HUDEP-2 (cell line): ENCODE results near the gene PARP3.
A peak's percentile ranks its signal among the peaks of the same experiment; 100 is the strongest.

Source experiments
- DNase-seq, 76 experiments: peaks; one replicate each; lab custom pipeline; 2025; ENCODE audit not compliant: unreplicated experiment in 76 of 76; lab: John Stamatoyannopoulos, UW

PARP3 gene

DNA sequence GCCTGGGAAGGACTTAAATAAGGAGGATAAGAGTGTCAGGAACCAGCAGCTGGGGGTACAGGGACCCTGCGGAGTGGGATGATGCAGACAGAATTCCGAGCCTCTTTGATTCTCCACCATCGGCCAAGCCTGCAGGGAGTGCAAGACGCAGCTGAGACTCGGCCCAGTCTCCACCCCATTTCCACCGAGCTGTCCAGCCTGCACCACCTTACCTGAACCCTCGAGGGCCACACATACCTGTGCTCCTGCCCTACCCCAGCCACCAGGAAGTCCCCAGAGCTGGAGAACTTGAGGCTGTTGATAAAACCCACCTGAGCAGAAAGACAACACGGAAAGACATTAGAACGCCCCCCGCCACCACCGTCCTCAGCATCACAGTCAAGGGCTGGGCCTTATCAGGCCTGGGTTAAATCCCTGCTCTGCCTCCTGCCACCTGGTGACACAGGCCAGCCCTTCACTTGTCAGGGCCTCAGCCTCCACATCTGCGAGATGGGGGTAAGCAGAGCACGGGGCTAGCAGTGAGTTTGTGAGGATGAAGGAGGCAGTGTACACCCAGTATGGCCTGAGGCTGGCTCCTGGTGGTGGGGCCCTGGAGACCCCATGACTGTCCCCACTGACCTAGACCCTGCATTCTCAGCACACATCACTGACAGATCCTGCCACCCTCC lies 8.6 kb upstream of the PARP3 start:
- no peak for DNase-seq

DNA sequence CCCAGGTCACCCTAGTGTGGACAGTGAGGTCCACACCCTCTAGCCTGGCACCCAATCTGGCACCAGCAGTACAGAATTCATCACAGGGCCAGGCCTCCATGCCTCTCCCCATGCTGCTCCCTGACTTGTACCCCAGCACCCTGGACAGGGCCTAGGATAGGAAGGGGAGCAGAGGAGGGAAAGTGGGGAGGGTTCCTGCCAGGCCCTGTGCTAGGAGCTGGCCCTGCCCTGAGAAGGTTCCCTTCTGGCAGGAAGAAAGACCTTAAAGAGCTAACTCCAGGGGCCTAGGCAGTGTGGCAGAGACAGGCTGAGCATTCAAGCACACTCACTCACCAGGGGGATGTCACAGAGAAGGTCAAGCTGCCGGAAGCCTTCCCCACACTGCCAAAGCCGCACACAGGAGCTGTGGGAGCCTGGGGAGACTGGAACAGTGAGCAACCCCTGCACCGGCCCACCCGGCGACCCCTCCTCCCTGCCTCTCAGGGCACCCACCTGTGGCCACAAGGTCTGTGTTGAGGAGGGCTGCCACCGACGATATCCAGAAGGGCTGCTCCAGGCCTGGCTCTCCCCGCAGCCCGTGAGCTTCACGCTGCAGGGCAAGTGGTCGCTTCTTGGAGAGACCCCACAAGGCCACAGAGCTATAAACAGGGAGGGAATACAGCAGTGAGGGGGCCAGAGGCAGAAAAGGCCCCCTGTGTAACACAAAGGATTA lies 7.9 kb upstream of the PARP3 start:
- DNase-seq, result no peak

DNA sequence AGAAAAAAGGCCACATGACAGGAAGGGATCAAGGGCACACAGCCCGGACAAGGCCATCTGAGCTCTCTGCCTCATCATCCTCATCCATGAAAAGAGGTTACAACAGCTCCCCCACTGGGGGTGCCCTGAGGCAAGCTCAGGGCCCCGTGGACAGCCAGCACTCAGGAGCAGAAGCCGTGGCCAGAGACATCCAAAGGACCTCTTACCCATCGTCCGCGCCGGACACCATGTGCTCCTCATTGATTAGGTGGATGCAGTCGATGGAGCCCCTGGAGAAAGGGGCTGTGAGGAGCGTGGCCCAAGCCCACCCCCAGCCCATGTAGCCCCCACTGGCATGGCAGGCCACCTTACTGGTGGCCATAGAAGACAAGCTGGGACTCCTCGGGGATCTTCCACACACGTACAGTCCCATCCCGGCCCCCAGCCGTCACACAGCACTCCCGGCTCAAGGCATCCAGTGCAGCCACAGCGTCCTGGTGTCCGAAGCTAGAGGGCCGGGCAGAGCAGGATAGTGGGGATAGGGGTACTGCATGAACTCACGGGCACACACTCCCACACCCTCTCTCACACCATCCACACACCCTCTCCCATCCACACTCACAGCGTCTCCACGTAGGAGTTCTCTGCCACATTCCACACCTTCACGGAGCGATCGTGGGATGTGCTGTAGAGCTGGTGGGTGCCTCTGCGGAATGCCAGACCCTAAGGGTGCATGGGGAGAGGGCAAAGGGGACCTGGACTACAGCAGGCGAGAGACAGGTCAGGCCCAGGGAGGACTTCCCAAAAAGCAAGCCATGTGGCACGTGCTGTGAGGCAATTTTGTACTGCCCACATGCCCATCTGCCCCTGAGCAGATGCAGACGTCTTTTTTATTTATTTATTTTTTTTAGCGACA lies 6.9 kb upstream of the PARP3 start:
- no peak for DNase-seq

DNA sequence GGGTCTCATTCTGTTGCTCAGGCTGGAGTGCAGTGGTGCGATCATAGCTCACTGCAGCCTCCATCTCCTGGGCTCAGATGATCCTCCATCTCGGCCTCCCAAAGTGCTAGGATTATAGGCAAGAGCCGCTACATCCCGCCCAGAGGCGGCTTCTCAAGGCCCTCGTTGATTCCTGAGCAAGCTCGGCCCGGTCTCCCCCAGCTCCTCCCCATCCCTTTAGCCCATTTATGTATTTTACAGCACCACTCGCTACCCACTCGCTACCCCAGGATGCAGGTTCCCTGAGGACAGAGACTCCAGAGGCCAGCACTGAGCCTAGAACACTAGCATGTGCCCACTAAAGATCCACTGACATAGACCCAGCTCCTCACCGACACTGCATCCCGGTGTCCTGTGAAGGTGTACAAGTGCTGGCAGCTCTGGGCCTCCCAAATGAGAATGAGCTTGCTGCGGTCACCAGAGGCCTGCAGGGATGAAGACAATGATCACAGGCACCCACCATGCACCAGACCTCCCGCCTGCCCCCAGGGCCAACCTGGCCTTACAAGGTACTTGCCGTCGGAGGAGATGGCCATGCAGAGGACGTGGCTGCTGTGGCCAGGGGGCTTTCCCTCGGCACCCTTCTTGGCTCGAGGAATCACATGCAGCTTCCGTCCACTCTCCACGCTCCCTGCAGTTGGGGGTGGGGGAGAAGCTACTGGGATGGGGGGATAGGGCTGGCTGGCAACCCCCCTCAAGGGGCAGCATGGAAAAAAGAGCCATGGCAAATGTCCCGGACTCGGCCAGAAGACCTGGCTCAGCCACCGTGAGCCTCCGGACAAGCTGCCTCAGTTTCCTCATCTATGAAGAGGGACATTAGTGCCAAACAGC lies 6.0 kb upstream of the PARP3 start:
- no peak for DNase-seq

DNA sequence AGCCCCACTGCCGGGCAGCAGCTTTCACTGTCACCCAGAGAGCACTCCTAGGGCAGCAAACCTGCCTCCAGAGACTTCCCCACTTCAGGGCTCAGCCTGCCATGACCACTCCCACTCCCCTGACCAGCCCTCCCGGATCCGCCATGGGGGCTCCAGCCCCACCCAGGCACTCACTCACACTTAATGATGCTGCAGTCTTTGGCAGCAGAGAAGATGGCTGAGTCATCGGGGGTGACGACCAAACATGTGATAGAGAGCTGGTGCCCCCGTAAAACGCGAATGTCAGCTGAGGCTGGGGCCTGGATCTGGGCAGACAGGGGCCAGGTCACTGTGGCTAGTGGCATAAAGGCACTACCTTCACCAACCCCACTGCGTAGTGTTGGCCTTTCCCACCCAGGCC lies 5.1 kb upstream of the PARP3 start:
- no peak for DNase-seq

DNA sequence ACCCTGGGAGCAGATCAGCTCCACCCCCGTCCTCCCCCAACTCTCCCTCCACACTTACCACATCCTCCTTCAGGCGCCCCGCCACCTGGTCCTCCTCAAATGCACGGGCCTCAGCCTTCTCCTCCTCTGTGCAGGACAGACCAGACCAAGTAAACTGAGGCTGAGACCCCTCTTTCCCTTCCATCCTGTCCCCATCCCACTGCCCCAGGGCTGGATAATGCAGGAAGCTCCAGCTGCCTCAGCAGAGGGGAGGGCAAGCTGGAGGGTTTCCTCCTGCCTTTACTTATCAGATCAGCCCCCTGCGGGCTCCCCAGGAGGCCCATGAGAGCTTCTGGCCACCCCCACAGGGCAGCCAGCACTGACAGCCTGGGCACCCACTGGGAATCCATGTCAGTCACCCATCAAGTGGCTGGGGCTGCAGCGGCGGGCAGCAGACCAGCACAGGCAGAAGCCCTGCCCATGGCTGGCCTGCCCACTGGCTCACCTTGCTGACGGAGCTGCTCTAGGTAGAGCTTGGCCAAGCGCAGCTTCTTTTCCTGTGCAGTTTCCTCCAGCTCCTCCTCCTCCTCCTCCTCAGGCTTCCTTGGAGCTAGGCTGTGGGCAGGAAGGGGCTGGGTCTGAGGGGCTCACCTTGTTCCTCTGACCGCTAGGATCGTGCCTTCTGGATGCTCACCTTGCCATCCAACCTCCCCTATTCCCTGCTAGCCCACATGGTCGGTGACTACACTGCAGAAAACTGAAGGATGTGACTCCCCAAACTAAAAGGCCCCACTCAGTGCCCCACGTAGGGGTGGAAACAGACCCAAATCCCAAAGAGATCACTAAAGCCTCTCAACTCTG lies 4.3 kb upstream of the PARP3 start:
- DNase-seq, result no peak

DNA sequence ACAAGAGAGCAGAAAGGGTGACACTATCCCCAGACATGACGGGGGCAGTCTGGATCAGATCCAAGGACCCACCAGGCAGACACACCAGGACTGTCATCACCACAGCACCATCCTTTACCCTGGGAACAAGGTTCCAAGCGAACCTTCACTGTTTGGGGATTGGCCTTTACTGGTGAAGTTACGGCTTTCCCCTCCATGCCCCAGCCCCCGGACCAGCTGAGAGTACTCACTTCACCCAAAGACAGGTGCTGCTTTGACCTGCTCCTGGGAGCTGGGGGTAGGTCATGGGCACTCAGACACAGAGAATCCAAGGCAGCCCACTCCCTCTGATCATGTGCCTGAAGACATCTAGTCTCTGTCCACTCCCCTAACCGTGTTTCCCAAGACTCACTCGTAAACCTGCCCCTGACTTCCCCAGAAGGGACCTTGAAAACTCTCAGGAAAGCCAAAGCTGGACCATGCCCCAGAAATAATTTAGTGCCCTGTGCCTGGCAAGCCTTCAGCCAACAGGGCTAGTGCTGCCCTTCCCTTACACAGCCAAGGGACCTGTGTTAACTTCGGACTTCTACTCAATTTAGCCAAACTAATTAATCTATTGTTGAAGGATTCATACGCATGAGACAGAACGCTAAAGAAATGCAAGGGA lies 3.3 kb upstream of the PARP3 start:
- DNase-seq, result no peak

DNA sequence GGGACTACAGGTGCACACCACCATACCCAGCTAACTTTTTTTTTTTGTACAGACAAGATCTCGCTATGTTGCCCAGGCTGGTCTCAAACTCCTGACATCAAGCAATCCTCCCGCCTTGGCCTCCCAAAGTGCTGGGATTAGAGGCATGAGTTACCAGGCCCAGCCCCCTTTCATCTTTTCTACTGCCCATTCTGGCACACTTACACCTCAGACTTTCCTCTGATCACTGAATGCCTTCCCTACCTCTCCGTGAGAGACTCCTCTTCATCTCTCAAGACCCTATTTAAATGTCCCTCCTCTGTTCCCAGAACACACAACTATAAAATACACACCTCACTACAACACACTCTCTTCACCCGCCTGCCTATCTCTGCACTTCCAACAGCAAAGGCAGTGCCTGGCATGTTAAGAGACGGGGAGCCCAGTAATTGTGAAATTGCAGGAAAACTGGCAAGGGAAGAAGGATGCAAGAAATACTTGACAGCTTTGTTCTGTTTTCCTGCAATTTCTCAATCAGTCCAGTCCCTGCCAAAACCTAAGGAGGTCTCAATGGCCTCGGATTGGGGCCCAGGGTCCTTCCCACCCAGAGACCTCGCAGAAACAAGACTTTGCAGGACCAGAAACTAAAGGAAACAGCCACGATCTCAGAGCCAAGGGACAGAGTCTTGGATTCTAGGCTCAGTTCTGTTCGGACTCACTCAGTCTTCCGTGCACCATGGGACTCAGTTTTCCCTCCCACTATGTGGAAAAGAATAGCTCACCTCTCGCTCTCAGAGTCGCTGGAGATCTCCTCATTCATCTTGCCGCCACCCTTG lies 1.3 kb upstream of the PARP3 start:
- no peak for DNase-seq

DNA sequence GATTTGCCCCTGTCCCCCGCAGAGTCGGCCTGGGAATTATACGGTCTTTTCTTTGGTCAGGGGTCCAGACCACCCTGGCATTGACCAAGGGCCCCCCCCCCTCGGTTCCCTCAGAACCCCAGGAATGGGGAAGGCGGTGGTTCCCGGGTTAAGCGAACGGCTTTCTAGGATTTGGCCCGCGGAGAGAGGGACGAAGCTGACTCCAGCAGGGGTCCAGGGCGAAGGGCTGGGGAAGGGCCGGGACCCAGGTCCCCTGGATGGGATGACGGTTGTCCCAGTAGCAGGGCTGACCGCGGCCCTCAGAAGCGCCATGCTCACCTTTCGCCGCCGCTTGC lies 733 bp upstream of the PARP3 start:
- no peak for DNase-seq

DNA sequence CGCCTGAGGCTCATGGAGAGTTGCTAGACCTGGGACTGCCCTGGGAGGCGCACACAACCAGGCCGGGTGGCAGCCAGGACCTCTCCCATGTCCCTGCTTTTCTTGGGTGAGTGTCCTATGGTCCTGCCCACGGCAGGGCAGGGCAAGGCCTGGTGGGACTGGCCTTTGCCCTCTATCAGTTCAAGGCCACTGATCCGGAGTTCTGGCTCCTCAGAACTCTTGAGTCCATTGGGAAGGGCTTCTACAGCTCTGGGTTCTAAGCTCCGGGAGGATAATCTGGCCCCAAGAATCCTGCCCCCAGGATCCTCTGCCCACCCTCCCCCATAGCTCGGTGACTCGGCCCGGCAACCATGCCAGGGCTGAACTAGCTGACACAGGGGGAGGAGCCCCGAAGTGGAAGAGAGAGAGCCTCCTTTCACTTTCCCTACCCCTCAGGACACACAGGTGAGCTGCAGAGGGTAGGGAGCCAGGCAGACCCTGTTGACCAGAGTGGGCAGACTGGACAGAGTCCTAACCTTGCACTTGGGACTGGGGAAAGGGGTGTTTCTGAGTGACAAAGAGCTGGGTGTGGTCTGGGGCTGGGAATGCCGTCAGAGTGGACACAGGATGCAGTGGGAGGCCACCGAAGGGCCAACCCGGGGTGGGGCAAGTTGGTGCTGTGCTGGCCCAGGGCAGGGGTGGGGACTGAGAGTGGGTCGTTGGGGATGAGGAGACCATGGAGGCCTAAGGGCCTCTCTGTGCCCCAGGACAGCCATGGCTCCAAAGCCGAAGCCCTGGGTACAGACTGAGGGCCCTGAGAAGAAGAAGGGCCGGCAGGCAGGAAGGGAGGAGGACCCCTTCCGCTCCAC lies 664 bp downstream of the PARP3 start:
- peak in 25 of 76 experiments; percentile 4 to 47 (median 22) for DNase-seq

DNA sequence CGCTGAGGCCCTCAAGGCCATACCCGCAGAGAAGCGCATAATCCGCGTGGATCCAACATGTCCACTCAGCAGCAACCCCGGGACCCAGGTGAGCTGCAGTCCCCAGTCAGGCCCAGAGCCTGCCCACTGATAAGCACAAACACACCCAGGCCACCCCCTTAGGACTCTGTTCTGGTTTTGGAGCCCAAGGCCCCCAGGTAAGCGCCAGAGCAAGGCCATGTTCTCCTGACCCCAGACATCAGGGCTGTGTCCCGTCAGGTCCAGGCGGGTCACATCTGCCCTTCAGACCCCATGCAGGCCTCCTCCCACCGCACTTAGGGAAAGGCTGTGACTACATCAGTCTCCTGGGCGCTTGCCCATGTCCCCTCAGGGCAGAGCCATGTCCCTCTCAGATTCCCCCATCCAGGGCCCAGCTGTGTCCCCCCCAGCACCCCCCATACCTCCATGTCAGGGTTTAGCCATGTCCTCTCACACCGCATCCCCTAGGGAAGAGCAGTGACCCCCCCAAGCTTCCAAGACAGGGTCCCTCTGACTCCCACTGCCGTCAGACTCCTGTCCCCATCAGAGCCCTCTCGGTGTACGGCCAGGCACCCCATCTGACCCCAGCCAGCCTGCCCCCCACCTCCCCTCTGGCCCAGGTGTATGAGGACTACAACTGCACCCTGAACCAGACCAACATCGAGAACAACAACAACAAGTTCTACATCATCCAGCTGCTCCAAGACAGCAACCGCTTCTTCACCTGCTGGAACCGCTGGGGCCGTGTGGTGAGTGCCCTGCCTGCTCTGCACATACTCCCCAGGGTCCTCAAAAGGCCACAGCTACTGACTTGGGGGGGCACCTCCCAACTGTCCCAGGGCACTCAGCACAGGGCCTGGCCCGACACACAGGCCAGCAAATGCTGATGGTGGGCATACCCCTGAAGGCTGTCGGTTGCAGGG lies 1.6 kb downstream of the PARP3 start:
- DNase-seq, result no peak

DNA sequence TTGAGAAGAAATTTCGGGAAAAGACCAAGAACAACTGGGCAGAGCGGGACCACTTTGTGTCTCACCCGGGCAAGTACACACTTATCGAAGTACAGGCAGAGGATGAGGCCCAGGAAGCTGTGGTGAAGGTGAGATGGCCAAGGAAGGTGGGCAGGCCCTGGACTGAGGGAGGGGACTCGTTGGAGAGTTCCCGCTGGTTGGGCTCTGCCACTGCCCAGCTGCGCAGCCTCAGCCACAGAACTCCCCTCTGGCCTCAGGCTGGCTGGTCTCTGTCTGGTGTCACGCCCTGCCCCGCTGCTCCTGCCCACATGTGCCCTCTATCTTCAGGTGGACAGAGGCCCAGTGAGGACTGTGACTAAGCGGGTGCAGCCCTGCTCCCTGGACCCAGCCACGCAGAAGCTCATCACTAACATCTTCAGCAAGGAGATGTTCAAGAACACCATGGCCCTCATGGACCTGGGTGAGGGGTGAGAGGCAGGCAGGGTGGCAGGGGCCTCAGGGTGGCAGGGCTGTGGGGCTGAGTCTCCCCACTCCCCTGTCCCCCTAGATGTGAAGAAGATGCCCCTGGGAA lies 2.4 kb downstream of the PARP3 start:
- no peak for DNase-seq

DNA sequence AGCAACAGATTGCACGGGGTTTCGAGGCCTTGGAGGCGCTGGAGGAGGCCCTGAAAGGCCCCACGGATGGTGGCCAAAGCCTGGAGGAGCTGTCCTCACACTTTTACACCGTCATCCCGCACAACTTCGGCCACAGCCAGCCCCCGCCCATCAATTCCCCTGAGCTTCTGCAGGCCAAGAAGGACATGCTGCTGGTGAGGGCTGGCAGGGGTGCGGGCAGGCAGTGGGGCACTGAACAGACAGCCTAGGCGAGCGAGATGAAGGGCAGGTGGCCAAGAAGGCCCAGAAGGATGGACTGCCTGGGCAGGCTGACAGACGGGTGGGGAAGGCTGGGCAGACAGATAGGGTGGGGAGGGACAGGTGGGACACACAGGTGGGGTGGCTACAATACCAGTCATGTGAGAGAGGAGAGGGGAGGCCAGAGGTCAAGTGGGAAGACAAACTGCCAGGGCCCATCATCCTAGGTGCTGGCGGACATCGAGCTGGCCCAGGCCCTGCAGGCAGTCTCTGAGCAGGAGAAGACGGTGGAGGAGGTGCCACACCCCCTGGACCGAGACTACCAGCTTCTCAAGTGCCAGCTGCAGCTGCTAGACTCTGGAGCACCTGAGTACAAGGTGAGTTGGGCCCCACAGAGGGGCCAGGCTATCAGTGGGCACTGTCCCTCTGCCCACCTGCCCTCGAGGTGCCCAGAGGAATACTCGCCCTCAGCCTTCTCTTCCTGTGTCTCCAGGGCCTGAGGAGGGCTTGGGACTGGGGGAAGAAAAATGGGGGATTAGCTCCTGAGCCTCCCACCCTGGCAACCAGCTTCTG lies 3.1 kb downstream of the PARP3 start:
- no peak for DNase-seq

DNA sequence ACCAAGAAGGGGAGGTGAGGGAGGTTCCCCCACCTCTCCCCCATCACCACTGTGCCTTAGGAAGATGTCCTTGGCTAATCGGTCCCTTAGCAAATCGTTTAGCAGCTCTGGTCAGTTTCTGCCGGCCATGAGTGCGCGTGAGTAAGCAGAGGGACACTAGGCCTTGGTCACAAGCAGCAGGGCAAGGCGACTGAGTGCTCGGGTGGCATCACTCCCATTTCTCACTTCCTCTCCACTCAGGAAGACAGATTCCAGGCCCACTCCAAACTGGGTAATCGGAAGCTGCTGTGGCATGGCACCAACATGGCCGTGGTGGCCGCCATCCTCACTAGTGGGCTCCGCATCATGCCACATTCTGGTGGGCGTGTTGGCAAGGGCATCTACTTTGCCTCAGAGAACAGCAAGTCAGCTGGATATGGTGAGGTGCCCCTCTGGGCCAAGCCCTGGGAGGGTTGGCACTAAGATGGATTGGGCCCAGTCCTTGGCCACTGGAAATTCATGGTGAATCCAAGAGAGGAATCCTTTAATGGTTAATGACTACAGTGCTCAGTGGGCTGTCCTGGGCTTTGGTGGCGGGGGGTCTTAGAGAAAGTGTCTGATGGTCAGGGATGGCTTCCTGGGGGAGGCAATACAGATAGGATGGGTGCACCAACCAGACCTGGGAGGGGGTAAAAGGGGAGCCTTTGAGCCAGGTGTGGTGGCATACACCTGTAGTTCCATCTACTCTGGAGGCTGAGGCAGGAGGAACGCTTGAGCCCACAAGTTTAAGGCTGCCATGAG lies 4.0 kb downstream of the PARP3 start:
- no peak for DNase-seq

DNA sequence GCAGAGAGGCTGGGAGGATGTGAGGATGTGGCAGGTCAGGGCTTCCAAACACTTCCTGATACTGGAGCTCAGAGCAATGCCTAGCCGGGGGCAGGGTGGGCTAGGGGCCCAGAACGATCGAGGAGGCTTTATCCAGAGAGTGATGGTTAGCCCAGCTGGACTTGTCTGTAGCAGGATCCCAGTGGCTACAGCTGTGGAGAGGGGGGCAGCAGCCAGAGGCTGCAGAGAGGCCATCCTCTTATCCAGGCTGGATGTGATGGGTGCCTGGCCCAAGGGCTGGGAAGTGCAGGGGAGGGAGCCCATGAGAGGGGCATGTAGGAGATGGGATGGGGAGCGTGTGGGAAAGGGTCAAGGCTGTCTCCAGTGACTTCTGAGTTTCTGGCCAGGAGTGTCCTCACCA lies 4.6 kb downstream of the PARP3 start:
- no peak for DNase-seq
